Measurements from ENCODE around the gene NAA80. TPM values are rescaled to one million over a fixed set of nuclear protein-coding genes. Genes with fewer than 3 reads are reported as not detected.

Gene NAA80
- total and polyA plus RNA-seq, 2 of the 8 experiments (the other 6 are each of a cell fraction or from before 2014, with no cell fraction given), result 11.3 to 16.7 TPM

DNA sequence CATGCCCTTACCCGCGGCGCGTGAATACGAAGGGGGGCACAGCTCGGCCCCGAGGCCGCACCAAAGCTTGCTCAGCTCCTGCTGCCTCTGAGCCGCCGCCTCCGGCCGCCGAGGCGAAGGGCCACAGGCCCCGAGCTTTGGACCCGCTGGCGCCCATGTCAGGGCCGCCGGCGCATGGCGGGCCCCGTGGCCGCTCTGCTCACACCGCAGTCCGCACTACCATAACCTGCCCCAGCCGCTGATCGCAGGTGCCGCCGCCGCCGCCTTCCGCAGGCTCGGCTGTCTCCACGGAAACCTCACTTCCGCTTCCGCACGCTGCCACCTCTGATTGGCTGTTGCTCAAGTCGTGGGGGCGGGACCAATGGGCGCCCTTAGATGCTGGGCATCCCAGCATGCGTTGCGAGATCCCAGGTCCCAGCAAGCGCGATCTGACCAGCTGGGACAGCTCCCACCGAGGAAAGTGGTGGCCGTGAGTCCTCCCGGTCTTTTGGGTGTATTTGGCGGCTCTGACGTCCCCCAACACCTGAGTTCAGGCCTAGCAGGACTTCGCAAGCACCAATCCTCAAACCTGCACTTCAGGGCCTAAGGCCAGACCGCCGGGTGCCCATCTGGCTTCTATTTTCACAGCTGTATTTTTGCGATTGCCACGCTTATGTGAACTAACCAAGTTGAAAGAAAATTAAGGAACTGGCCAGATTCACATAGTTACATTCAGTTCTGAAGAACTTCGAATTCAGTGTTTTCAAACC lies 28.9 kb upstream of the NAA80 start, which contains the start of gene TUSC2 (continued):
- TF ChIP-seq EP300 (IDR thresholded peaks at IDR 0.05; ENCODE audit: borderline replicate concordance in 1 of 2, low read depth in 2 of 2, low read length in 2 of 2) (no peak), SP1 (IDR thresholded peaks at IDR 0.05; ENCODE audit: low read depth, low read length) (0 out of 2 replicates have a peak, but pooled peaks have one; percentile 19), FOSL1 (IDR thresholded peaks at IDR 0.05; ENCODE audit: insufficient read depth, low read depth, low read length) (no peak), RNF2 (IDR thresholded peaks at IDR 0.05; ENCODE audit: borderline replicate concordance, low read depth, low read length, missing control alignments, poor library complexity, severe bottlenecking) (no peak), JUND (IDR thresholded peaks at IDR 0.05; ENCODE audit: low read length) (no peak), EGR1 (IDR thresholded peaks at IDR 0.05; ENCODE audit: borderline replicate concordance, low read depth, low read length) (no peak), POU5F1 (IDR thresholded peaks at IDR 0.05; ENCODE audit: low read depth, low read length) (no peak)
- TF ChIP-seq, protein P1, sequence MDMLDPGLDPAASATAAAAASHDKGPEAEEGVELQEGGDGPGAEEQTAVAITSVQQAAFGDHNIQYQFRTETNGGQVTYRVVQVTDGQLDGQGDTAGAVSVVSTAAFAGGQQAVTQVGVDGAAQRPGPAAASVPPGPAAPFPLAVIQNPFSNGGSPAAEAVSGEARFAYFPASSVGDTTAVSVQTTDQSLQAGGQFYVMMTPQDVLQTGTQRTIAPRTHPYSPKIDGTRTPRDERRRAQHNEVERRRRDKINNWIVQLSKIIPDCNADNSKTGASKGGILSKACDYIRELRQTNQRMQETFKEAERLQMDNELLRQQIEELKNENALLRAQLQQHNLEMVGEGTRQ (IDR thresholded peaks at IDR 0.05; ENCODE audit: low read length), result no peak

All from H1 (cell line).